ENCODE measurements around the gene FXYD2.

FXYD2 gene

GRCh38 chr11:117808784-117809183 lies 15.8 kb downstream of the FXYD2 start:
- in situ Hi-C loops (cut with HindIII; ENCODE audit: low pct_unique_long_range_greater_than_20kb, low sequenced_read_pairs) = loop anchor here (25.0 kb wide), 1 partner anchor 371 kb away; no protein-coding TSS in a partner anchor
- DNase-seq (ENCODE audit: low read depth in 1 of 2, low spot score in 1 of 2) = no peak
- no peak for TF ChIP-seq JUND (IDR thresholded peaks at IDR 0.05; ENCODE audit: low read depth)

- DNase-seq (ENCODE audit: low read depth in 1 of 2, low spot score in 1 of 2) = peak; percentile 60 to 76
- in situ Hi-C loops (cut with HindIII; ENCODE audit: low pct_unique_long_range_greater_than_20kb, low sequenced_read_pairs) = loop anchor here (25.0 kb wide), 1 partner anchor 370 kb away; no protein-coding TSS in a partner anchor
- no peak for TF ChIP-seq JUND (IDR thresholded peaks at IDR 0.05; ENCODE audit: low read depth)
Observed at GRCh38 chr11:117807482-117808327, 16.8 kb downstream of the FXYD2 start.

GRCh38 chr11:117806846-117807245 lies 17.7 kb downstream of the FXYD2 start:
- in situ Hi-C loops (cut with HindIII; ENCODE audit: low pct_unique_long_range_greater_than_20kb, low sequenced_read_pairs) = loop anchor here (25.0 kb wide), 1 partner anchor 370 kb away; no protein-coding TSS in a partner anchor
- TF ChIP-seq JUND (IDR thresholded peaks at IDR 0.05; ENCODE audit: low read depth) = no peak
- no peak for DNase-seq (ENCODE audit: low read depth in 1 of 2, low spot score in 1 of 2)

- TF ChIP-seq JUND (IDR thresholded peaks at IDR 0.05; ENCODE audit: low read depth) = no peak
- in situ Hi-C loops (cut with HindIII; ENCODE audit: low pct_unique_long_range_greater_than_20kb, low sequenced_read_pairs) = loop anchor here (25.0 kb wide), 1 partner anchor 368 kb away; no protein-coding TSS in a partner anchor
- DNase-seq (ENCODE audit: low read depth in 1 of 2, low spot score in 1 of 2) = no peak
Observed at GRCh38 chr11:117805045-117805444, 19.5 kb downstream of the FXYD2 start.

- DNase-seq (ENCODE audit: low read depth in 1 of 2, low spot score in 1 of 2) = no peak
- in situ Hi-C loops (cut with HindIII; ENCODE audit: low pct_unique_long_range_greater_than_20kb, low sequenced_read_pairs) = loop anchor here (25.0 kb wide), 1 partner anchor 367 kb away; no protein-coding TSS in a partner anchor
- TF ChIP-seq JUND (IDR thresholded peaks at IDR 0.05; ENCODE audit: low read depth) = no peak
Observed at GRCh38 chr11:117803896-117804295, 20.6 kb downstream of the FXYD2 start.

GRCh38 chr11:117799634-117800033 lies 24.9 kb downstream of the FXYD2 start:
- no peak for TF ChIP-seq JUND (IDR thresholded peaks at IDR 0.05; ENCODE audit: low read depth)
- DNase-seq (ENCODE audit: low read depth in 1 of 2, low spot score in 1 of 2) = no peak
- in situ Hi-C loops (cut with HindIII; ENCODE audit: low pct_unique_long_range_greater_than_20kb, low sequenced_read_pairs) = loop anchor here (25.0 kb wide), 1 partner anchor 362 kb away; no protein-coding TSS in a partner anchor

GRCh38 chr11:117796872-117797529 lies 27.5 kb downstream of the FXYD2 start, which contains the start of gene DSCAML1:
Gene DSCAML1, minus strand, starts transcription at chr11:117797216. Its CDS starts 137 bp downstream, at chr11:117797079.
- peak; percentile 66 to 97 for DNase-seq (ENCODE audit: low read depth in 1 of 2, low spot score in 1 of 2)
- TF ChIP-seq JUND (IDR thresholded peaks at IDR 0.05; ENCODE audit: low read depth) = no peak
- in situ Hi-C loops (cut with HindIII; ENCODE audit: low pct_unique_long_range_greater_than_20kb, low sequenced_read_pairs) = no loop called here

- in situ Hi-C loops (cut with HindIII; ENCODE audit: low pct_unique_long_range_greater_than_20kb, low sequenced_read_pairs) = no loop called here
Observed at GRCh38 chr11:117796456-117796871, 28.1 kb downstream of the FXYD2 start.

GRCh38 chr11:117795638-117796455 lies 28.7 kb downstream of the FXYD2 start:
- DNase-seq (ENCODE audit: low read depth in 1 of 2, low spot score in 1 of 2) = peak; percentile 58 to 78
- in situ Hi-C loops (cut with HindIII; ENCODE audit: low pct_unique_long_range_greater_than_20kb, low sequenced_read_pairs) = no loop called here
- TF ChIP-seq JUND (IDR thresholded peaks at IDR 0.05; ENCODE audit: low read depth) = no peak

More at GRCh38 chr11:117796456-117796871, 28.1 kb downstream of the FXYD2 start:
- no peak for TF ChIP-seq JUND (IDR thresholded peaks at IDR 0.05; ENCODE audit: low read depth)
- DNase-seq (ENCODE audit: low read depth in 1 of 2, low spot score in 1 of 2) = peak in 1 of 2 experiments; percentile 42

GRCh38 chr11:117794772-117795629 lies 29.5 kb downstream of the FXYD2 start:
- no peak for DNase-seq (ENCODE audit: low read depth in 1 of 2, low spot score in 1 of 2)
- no peak for TF ChIP-seq JUND (IDR thresholded peaks at IDR 0.05; ENCODE audit: low read depth)
- in situ Hi-C loops (cut with HindIII; ENCODE audit: low pct_unique_long_range_greater_than_20kb, low sequenced_read_pairs) = no loop called here

GRCh38 chr11:117794135-117794534 lies 30.4 kb downstream of the FXYD2 start:
- DNase-seq (ENCODE audit: low read depth in 1 of 2, low spot score in 1 of 2) = no peak
- no peak for TF ChIP-seq JUND (IDR thresholded peaks at IDR 0.05; ENCODE audit: low read depth)
- in situ Hi-C loops (cut with HindIII; ENCODE audit: low pct_unique_long_range_greater_than_20kb, low sequenced_read_pairs) = no loop called here

All from T47D (cell line).